GM12801 (cell line): ENCODE results near the gene FMR1.

ENCODE experiments used
- CTCF ChIP-seq: IDR thresholded peaks from one replicate; pipeline ENCODE4 v1.5.1; 2011; ENCODE audit warnings: control low read depth; ENCODE audit not compliant: insufficient read length; ENCODE audit errors: extremely low read depth

Gene FMR1

GRCh38 chrX:147911192-147912022, at the start of gene FMR1:
FMR1 (plus strand) TSS chrX:147911919; CDS start chrX:147912180, 261 bp downstream.
- TF ChIP-seq CTCF = no peak

DNA sequence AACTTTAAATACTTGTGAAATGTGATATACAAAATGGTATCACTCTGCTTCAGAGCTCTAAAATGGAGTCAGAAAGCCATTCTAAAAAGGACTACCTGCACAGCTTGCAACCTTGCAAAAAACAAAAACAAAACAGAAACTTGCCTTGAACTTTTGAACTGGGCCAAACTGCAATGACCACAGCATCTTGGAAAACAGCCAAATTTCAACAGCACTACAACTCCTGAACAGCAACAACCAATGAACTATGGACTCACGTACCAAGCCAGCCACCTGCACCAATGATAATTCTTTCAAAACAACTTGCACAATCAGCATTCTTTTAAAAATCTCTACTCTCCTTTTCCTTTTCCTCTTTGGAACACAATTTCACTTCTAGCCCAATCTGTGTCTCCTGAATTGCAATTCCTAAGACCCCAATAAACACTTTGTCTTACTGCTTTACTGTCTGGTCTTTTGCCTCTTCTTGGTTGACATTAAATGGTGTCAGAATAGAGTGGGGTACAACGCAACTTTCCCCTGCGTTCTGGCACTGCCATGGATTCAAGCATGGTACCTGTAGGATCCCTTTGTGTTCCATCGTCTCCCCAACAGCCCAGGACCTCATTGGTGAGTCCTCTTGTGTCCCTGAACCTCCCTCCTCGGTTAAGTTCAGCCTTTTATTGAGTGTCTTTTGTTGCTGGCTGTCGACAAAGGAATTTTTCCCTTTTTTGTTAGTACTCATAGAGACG, 35.7 kb upstream of the FMR1 start:
- no peak for TF ChIP-seq CTCF

DNA sequence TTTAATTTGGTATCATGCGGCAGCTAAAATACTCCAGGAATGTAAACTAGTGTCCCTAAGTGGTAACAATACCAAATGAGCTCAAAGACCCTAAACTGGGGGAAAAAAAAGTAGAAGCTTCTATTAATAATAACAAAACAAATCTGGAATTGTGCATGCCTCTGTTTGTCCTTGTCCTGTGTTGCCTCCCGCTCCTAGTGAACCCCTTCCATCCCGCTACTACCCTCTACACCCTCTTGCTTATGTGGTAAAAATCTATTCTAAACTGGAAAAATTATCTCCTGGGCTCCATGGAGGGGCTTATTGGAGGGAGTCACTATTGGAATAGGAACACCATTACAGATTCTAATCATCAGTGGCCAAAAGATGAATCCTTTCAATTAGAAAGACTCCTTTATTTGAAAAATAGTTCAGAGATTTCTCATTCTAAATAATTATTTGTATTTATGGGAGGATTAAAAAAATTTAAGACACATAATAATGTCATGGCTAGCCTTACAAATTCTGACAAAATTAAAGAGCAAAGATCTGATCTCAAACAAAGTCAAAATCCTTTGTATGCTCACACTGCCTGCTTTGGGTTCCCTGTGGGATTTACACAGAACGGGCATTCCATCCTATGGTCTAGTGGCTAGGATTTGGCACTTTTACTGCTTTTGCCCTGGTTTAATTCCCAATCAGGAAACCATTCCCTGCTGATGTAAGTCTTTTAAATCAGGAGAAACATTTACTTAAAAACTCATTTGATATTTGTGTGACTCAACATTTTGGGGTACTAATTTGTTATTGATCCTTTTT, 34.7 kb upstream of the FMR1 start:
- no peak for TF ChIP-seq CTCF

GRCh38 chrX:147877726-147878125, 34.0 kb upstream of the FMR1 start:
- no peak for TF ChIP-seq CTCF

- TF ChIP-seq CTCF = no peak
Observed at GRCh38 chrX:147884958-147885357, 26.8 kb upstream of the FMR1 start.

DNA sequence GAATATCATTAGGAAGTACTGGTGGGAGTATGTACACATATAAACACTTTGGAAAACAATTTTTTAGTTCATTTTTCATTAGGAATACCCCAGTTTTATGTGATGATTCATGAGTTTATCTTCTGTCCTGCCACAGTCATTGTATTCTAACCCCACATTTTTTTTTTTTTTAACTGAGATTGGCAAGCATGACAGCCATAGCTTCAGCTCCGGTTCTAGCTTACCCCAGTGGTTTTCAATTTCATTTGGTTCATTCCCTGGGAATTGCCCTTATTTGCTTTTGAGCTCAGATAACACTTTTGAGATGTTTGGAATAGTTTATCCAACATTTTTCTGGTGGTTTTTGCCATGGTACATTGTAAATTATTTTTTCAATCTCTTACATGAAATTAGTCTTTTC, 21.0 kb upstream of the FMR1 start:
- no peak for TF ChIP-seq CTCF

DNA sequence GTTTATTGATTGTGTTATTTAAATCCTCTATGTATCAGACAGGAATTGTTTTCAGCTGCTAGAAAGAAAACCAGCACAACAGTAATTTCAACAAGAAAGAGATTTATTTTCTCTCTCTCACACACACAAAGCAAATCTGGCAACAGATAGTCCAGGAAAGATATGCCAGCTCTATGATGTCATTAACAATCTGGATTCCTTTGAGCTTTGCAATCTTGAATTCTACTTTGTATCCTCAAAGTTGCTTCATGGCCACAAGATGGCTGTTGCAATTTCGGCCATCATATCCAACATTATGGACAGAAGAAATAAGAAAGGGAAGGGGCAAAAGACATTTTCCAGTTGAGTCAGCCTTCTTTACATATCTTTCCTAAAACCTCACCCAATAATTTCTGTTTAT, 19.8 kb upstream of the FMR1 start:
- TF ChIP-seq CTCF = no peak
